ENCODE measurements around the gene ABO. TPM values are rescaled to one million over a fixed set of nuclear protein-coding genes. Genes with fewer than 3 reads are reported as not detected.
A peak's percentile ranks its signal among the peaks of the same experiment; 100 is the strongest.

The ABO gene
- total and polyA plus RNA-seq, 4 donors, result 3.9 to 23.0 (median 9.3) TPM

DNA sequence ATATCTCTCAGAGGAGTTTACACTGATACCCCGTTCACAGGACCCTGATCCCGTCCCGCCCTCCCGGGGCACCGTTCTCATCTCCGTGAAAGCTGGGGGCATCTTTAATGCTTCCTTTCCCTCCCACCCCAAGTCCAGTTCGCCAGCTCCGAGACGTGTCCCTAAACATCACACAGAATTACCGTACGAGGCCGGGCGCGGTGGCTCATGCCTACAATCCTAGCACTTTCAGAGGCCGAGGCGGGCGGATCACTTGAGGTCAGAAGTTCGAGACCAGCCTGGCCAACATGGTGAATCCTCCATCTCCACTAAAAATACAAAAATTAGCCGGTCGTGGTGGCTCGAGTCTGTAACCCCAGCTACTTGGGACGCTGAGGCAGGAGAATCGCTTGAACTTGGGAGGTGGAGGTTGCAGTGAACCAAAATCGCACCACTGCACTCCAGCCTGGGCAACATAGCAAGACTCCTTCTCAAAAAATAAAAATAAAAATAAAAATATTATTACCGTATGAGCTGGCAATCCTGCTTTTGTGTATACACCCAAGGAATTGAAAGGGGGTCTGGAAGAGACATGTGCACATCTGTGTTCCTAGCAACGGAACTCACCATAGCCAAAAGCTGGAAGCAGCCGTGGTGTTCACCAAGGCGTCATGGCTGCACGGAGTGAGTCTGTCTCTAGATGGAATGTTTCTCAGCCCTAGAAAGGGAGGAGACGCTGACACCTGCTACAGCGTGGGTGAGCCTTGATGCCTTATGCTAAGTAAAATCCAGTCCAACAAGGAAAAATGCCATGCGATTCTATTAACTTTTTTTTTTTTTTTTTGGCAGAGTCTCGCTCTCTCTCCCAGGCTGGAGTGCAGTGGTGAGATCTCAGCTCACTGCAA lies 1.2 kb upstream of the ABO start:
- H3K4me3 ChIP-seq, result peak overlapping the region; percentile 41

DNA sequence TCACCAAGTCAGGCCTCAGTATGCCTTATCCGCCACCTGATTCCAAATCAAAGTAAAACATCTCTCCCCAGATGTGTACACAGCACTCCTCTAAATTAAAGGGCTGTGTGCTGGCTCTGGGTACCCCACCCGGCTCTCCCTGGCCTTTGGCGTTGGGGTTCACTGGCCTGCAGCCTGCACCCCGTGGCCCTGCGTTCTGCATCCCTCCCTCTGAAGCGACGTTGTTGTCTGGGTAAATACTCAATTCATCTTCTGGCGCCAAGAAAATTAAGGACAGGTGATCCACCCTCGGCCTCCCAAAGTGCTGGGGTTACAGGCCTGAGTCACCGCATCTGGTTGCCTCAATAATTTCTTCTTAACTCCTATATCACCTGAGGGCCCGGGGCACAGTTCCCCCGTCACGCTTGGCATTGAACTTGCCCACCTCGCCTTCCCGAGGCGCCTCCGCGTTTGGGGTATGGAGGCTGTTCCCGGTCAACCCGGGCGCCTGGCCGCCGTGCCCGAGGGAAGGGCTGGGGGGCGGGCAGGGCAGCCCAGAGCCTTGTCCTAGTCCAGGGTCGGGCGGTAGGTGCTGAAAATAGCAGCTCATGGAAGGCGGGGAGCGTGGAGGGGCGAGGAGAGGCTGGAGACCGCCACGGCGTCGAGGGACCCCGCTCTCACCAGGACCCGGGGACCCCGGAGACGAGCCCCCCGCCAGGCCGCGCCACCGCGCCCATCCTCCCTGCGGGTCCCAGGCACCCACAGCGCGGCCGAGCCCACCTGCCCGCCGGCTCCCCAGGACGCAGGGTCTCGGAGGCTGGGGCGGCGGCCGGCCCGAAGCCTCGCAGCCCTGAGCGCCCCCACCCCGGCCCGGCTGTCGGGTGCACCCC lies 531 bp downstream of the ABO start:
- peak; percentile 13 for ATAC-seq (ENCODE audit: insufficient read depth, low FRiP score)
- peaks cover 12 to 38% (median 34%) of the 10 kb centered on the region in 3 donors for H3K27me3 ChIP-seq (ENCODE audit: control insufficient read depth in 3 of 3, insufficient read depth in 3 of 3, low read length in 2 of 3)

More for the DNA sequence above, 1.2 kb upstream of the ABO start:
- Histone ChIP-seq H3K9me3 (ENCODE audit: control insufficient read depth in 4 of 4, insufficient read depth in 3 of 4, low read length in 3 of 4) (peaks cover 0 to 8% (median 2%) of the 10 kb centered on the region in 4 donors), H3K9ac (ENCODE audit: insufficient read depth in 1 of 2, low read length in 2 of 2) (no peak overlapping the region), H3K36me3 (ENCODE audit: control insufficient read depth in 4 of 4, insufficient read depth in 4 of 4, low read length in 4 of 4) (no peaks in the 10 kb centered on the region), H3K4me1 (ENCODE audit: control insufficient read depth in 5 of 5, insufficient read depth in 5 of 5, low read length in 5 of 5) (no peaks in the 10 kb centered on the region), H3K27ac (ENCODE audit: low read depth in 1 of 2, low read length in 1 of 2) (no peak overlapping the region), H3K27me3 (ENCODE audit: control insufficient read depth in 3 of 3, insufficient read depth in 3 of 3, low read length in 2 of 3) (peaks cover 12 to 38% (median 29%) of the 10 kb centered on the region in 3 donors)
- TF ChIP-seq, protein P1, sequence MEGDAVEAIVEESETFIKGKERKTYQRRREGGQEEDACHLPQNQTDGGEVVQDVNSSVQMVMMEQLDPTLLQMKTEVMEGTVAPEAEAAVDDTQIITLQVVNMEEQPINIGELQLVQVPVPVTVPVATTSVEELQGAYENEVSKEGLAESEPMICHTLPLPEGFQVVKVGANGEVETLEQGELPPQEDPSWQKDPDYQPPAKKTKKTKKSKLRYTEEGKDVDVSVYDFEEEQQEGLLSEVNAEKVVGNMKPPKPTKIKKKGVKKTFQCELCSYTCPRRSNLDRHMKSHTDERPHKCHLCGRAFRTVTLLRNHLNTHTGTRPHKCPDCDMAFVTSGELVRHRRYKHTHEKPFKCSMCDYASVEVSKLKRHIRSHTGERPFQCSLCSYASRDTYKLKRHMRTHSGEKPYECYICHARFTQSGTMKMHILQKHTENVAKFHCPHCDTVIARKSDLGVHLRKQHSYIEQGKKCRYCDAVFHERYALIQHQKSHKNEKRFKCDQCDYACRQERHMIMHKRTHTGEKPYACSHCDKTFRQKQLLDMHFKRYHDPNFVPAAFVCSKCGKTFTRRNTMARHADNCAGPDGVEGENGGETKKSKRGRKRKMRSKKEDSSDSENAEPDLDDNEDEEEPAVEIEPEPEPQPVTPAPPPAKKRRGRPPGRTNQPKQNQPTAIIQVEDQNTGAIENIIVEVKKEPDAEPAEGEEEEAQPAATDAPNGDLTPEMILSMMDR (IDR thresholded peaks at IDR 0.05; ENCODE audit: control extremely low read depth, extremely low read depth), result no peak
- 47 to 54% methylated on average over 33 of the region's 33 CpGs for WGBS, 2 donors
- no peak for ATAC-seq (ENCODE audit: insufficient read depth, low FRiP score)
- no peak for DNase-seq

DNA sequence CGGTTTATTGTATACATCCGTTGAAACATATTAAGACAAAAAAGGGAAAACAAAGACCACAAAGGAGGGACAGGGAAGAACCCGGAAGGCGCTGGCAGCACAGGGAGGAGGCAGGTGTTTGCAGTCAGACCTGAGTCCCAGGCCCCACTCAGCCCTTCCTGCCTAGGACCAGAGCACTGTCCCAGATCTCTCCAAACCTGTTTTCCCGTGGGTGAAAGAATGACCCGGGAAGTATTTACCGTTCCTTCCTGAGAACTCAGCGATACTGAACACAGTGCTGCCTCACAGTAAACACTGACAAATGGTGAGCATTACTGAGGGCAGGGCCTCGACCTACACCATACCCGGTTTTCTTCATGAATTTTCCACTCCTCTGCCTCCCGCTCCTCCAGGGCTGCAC lies 1.2 kb downstream of the ABO start:
- TF ChIP-seq, protein P1 (IDR thresholded peaks at IDR 0.05; ENCODE audit: control extremely low read depth, extremely low read depth), result no peak
- Histone ChIP-seq H3K36me3 (ENCODE audit: control insufficient read depth in 4 of 4, insufficient read depth in 4 of 4, low read length in 4 of 4) (no peaks in the 10 kb centered on the region), H3K9ac (ENCODE audit: insufficient read depth in 1 of 2, low read length in 2 of 2) (no peak overlapping the region), H3K4me3 (no peak overlapping the region), H3K9me3 (ENCODE audit: control insufficient read depth in 4 of 4, insufficient read depth in 3 of 4, low read length in 3 of 4) (peaks cover 0 to 8% (median 2%) of the 10 kb centered on the region in 4 donors), H3K27me3 (ENCODE audit: control insufficient read depth in 3 of 3, insufficient read depth in 3 of 3, low read length in 2 of 3) (peaks cover 12 to 38% (median 34%) of the 10 kb centered on the region in 3 donors), H3K4me1 (ENCODE audit: control insufficient read depth in 5 of 5, insufficient read depth in 5 of 5, low read length in 5 of 5) (no peaks in the 10 kb centered on the region), H3K27ac (ENCODE audit: low read depth in 1 of 2, low read length in 1 of 2) (peak overlapping the region in 1 of 2 donors; percentile 28)
- WGBS, 2 donors, result 61 to 82% methylated on average over 11 of the region's 11 CpGs
- DNase-seq (no peak), ATAC-seq (ENCODE audit: insufficient read depth, low FRiP score) (peak; percentile 5)

More for the DNA sequence above, 531 bp downstream of the ABO start:
- WGBS, 2 donors, result 21 to 26% methylated on average over 48 to 60 of the region's 60 CpGs
- Histone ChIP-seq H3K4me3 (peak overlapping the region; percentile 64), H3K9me3 (ENCODE audit: control insufficient read depth in 4 of 4, insufficient read depth in 3 of 4, low read length in 3 of 4) (peaks cover 0 to 8% (median 2%) of the 10 kb centered on the region in 4 donors), H3K27ac (ENCODE audit: low read depth in 1 of 2, low read length in 1 of 2) (peak overlapping the region in 1 of 2 donors; percentile 54), H3K36me3 (ENCODE audit: control insufficient read depth in 4 of 4, insufficient read depth in 4 of 4, low read length in 4 of 4) (no peaks in the 10 kb centered on the region), H3K4me1 (ENCODE audit: control insufficient read depth in 5 of 5, insufficient read depth in 5 of 5, low read length in 5 of 5) (no peaks in the 10 kb centered on the region), H3K9ac (ENCODE audit: insufficient read depth in 1 of 2, low read length in 2 of 2) (no peak overlapping the region)
- TF ChIP-seq, protein P1 (IDR thresholded peaks at IDR 0.05; ENCODE audit: control extremely low read depth, extremely low read depth), result no peak
- DNase-seq, result no peak
